Lung (tissue), 12 donors: ENCODE results near the gene FAM168B. TPM values are rescaled to one million over a fixed set of nuclear protein-coding genes. Genes with fewer than 3 reads are reported as not detected.

ENCODE experiments used
- ATAC-seq: fragments of 200-7000 bp; cut with Tn5 transposase; one replicate; pipeline ENCODE4 v1.9.1; 2020; ENCODE audit warnings: moderate number of reproducible peaks; ENCODE audit not compliant: insufficient read depth, low FRiP score
- DNase-seq, 3 donors: peaks; one replicate each; pipeline ENCODE4 v3.0.0-alpha.2; 2013 to 2017
- H3K27ac ChIP-seq, 2 donors: one replicate each; pipeline ENCODE4 v1.5.1; 2013; ENCODE audit warnings: mild to moderate bottlenecking in 2 of 2, moderate library complexity in 2 of 2, control low read depth in 1 of 2, inconsistent platforms in 1 of 2, low read depth in 1 of 2, low read length in 1 of 2
- H3K27me3 ChIP-seq, 3 donors: one replicate each; pipeline ENCODE4 v1.5.1; 2013; ENCODE audit warnings: low read length in 2 of 3; ENCODE audit not compliant: control insufficient read depth in 3 of 3, insufficient read depth in 3 of 3
- H3K36me3 ChIP-seq, 4 donors: one replicate each; pipeline ENCODE4 v1.5.1; 2013; ENCODE audit warnings: low read length in 4 of 4, mild to moderate bottlenecking in 1 of 4, moderate library complexity in 1 of 4; ENCODE audit not compliant: control insufficient read depth in 4 of 4, insufficient read depth in 4 of 4
- H3K4me1 ChIP-seq, 5 donors: one replicate each; pipeline ENCODE4 v1.5.1; 2013; ENCODE audit warnings: low read length in 5 of 5, mild to moderate bottlenecking in 2 of 5, moderate library complexity in 1 of 5; ENCODE audit not compliant: control insufficient read depth in 5 of 5, insufficient read depth in 5 of 5
- H3K4me3 ChIP-seq: one replicate; pipeline ENCODE4 v1.5.1; 2013; ENCODE audit warnings: mild to moderate bottlenecking, control low read depth, moderate library complexity
- H3K9ac ChIP-seq, 2 donors: one replicate each; pipeline ENCODE4 v1.5.1; 2013; ENCODE audit warnings: low read length in 2 of 2, control low read depth in 1 of 2; ENCODE audit not compliant: insufficient read depth in 1 of 2
- H3K9me3 ChIP-seq, 4 donors: one replicate each; pipeline ENCODE4 v1.5.1; 2013; ENCODE audit warnings: low read length in 3 of 4, mild to moderate bottlenecking in 1 of 4, moderate library complexity in 1 of 4; ENCODE audit not compliant: control insufficient read depth in 4 of 4, insufficient read depth in 3 of 4
- CTCF ChIP-seq: IDR thresholded peaks from 2 replicates; pipeline ENCODE4 v1.5.1; 2012; ENCODE audit warnings: mild to moderate bottlenecking; ENCODE audit errors: control extremely low read depth, extremely low read depth
- WGBS, 2 donors: extraction: QIAGEN DNeasy Blood & Tissue Kit; methylation state at CpG; one replicate each; pipeline ENCODE4 v1.1.7; 2013; 5-methylcytosine and 5-hydroxymethylcytosine counted together
- polyA plus RNA-seq, 2 donors: library from polyadenylated mRNA; stranded (reverse); fragments of 200-250 nt; gene quantifications; one replicate each; pipeline ENCODE4 v1.2.1, GENCODE V29; 2013
- total RNA-seq, 2 donors: library from RNA; depleted of rRNA in 1 of 2; stranded (reverse); fragments of >200 nt in 1 of 2; gene quantifications; one replicate each; pipeline ENCODE4 v1.2.1, GENCODE V29; 2014 to 2021
- donor health status: control.
- donor health status: control.
- donor health status: Bipolar disorder and iron deficiency.
- donor health status: healthy.
- donor health status: DM: yes; HTN: yes; CAD: no.

The FAM168B gene
- total and polyA plus RNA-seq, 4 donors: 20.4 to 79.7 (median 40.1) TPM

- Histone ChIP-seq H3K4me1 (peaks cover 0 to 6% (median 0%) of the 10 kb centered on the region in 5 donors), H3K4me3 (no peak overlapping the region), H3K27me3 (peaks cover 8 to 14% (median 12%) of the 10 kb centered on the region in 3 donors), H3K9me3 (peaks cover 0 to 9% (median 0%) of the 10 kb centered on the region in 4 donors), H3K9ac (no peak overlapping the region), H3K36me3 (no peaks in the 10 kb centered on the region), H3K27ac (no peak overlapping the region)
- 65 to 76% methylated on average over 13 of the region's 13 CpGs for WGBS, 2 donors
- no peak for TF ChIP-seq CTCF
- DNase-seq (peak in 1 of 3 donors; percentile 10), ATAC-seq (no peak)
Observed at GRCh38 chr2:131030478-131030971, 62.7 kb downstream of the FAM168B start.

GRCh38 chr2:131029812-131030211 is 63.4 kb downstream of the FAM168B start:
- ATAC-seq (no peak), DNase-seq (peak in 1 of 3 donors; percentile 6)
- no peak for TF ChIP-seq CTCF
- WGBS, 2 donors: 72 to 79% methylated on average over 8 of the region's 8 CpGs
- Histone ChIP-seq H3K36me3 (no peaks in the 10 kb centered on the region), H3K27ac (no peak overlapping the region), H3K4me3 (no peak overlapping the region), H3K27me3 (peaks cover 4 to 12% (median 12%) of the 10 kb centered on the region in 3 donors), H3K9ac (no peak overlapping the region), H3K9me3 (peaks cover 0 to 11% (median 0%) of the 10 kb centered on the region in 4 donors), H3K4me1 (peaks cover 0 to 6% (median 0%) of the 10 kb centered on the region in 5 donors)

DNA sequence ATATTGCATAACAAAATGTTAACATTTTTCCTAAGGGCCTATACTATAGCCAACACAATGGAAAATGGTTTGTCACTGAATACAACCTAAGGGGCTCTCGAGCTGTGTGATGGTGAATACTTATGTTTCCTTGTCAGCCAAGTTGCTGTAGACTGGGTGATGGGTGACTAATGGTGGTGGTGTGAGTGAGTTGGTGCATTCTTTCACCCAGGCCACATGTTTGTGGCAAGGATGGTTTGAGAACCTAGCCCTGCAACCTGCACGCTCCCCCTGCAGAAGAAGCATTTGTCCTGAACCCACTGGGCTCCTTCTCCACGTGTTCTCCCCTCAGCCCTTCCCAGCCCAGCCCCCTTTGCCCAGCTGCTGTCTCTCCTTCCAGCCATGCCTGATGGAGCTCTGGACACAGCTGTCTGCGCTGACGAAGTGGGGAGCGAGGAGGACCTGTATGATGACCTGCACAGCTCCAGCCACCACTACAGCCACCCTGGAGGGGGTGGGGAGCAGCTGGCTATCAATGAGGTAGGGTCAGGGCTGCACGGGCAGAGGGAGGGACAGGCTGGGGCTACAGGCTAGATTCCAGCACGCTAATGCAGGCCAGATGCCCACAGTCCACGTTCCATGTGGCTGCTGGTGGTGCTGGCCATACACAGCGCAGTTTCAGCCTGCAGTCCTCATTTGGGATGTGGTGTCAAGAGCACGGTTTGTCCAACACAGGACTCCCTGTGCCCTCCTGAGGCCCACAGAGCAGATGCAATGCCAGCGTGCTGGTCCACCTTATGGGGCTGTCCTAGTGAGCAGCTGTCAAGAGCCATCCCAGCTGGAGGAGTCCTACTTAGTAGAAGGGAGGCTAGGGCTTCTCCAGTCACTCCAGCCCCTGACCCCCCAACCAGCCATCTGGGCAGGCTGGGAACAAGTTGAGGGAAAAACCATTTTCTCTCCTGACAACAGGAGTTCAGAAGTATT is 65.4 kb downstream of the FAM168B start:
- peaks cover 0 to 11% (median 0%) of the 10 kb centered on the region in 4 donors for H3K9me3 ChIP-seq
- TF ChIP-seq CTCF: no peak
- H3K9ac ChIP-seq: no peak overlapping the region
- DNase-seq (peak in 1 of 3 donors; percentile 6), ATAC-seq (no peak)
- no peak overlapping the region for H3K27ac ChIP-seq
- no peaks in the 10 kb centered on the region for H3K36me3 ChIP-seq
- 83 to 94% methylated on average over 12 of the region's 12 CpGs for WGBS, 2 donors
- no peaks in the 10 kb centered on the region for H3K4me1 ChIP-seq
- no peak overlapping the region for H3K4me3 ChIP-seq
- H3K27me3 ChIP-seq: no peaks in the 10 kb centered on the region
